ENCODE results near the gene EXOC3L2. TPM values are rescaled to one million over a fixed set of nuclear protein-coding genes. Genes with fewer than 3 reads are reported as not detected.

EXOC3L2 gene
- total and polyA plus RNA-seq, 2 of the 8 experiments (the other 6 are each of a cell fraction or from before 2014, with no cell fraction given), result 1.4 to 1.6 TPM

GRCh38 chr19:45294291-45295029 is 49.3 kb upstream of the EXOC3L2 start:
- FAIRE-seq (no peak), DNase-seq (ENCODE audit: low read depth in 1 of 2, low spot score in 2 of 2) (no peak)
- no peak overlapping the region for H3K23ac ChIP-seq (ENCODE audit: insufficient read length)
- no peak overlapping the region for H2BK15ac ChIP-seq (ENCODE audit: low read length)
- H3K79me1 ChIP-seq (ENCODE audit: low read depth, low read length), result no peaks in the 10 kb centered on the region
- H3K4me2 ChIP-seq (ENCODE audit: insufficient read depth in 1 of 2, low read depth in 2 of 2, low read length in 2 of 2), result no peak overlapping the region
- ChIA-PET CTCF (ENCODE audit: partially characterized antibody) (interaction anchor here (1.4 to 1.7 kb wide), 3 partner anchors 10 to 94 kb away, joined by 3 to 6 read pairs (median 5); no protein-coding TSS in a partner anchor), POLR2A (ENCODE audit: partially characterized antibody) (no interaction called here)
- no peaks in the 10 kb centered on the region for H3K23me2 ChIP-seq (ENCODE audit: low read depth, low read length)
- 90% methylated on average over 12 of the region's 12 CpGs; no CpG with 5 or more reads in 1 of the 2 experiments for WGBS, 2 experiments (ENCODE audit: extremely low coverage in 1 of 2, insufficient coverage in 1 of 2, insufficient read length in 1 of 2, insufficient replicate concordance in 2 of 2, low coverage in 1 of 2, low lambda C conversion rate in 2 of 2, missing lambda C conversion rate in 1 of 2)
- no peak overlapping the region for H3K27ac ChIP-seq (ENCODE audit: low read depth, low read length)
- H3K18ac ChIP-seq (ENCODE audit: extremely low read depth, low read length), result no peak overlapping the region
- no peak overlapping the region for H2BK12ac ChIP-seq (ENCODE audit: low read depth, low read length)
- H3K9me3 ChIP-seq (ENCODE audit: insufficient read depth in 2 of 2, low read depth in 1 of 2, low read length in 1 of 2), result no peaks in the 10 kb centered on the region
- H2AK5ac ChIP-seq (ENCODE audit: low read depth, low read length), result no peak overlapping the region
- H3K56ac ChIP-seq (replicated peaks; ENCODE audit: insufficient read length, low read depth, low read length), result no peak overlapping the region
- no peak overlapping the region for H2BK120ac ChIP-seq (replicated peaks; ENCODE audit: low read depth, low read length)
- no peak overlapping the region for H4K5ac ChIP-seq (ENCODE audit: insufficient read length, low read depth, low read length)
- H3K9ac ChIP-seq (replicated peaks in 1 of 4; ENCODE audit: extremely low read depth in 1 of 4, low read depth in 3 of 4, low read length in 3 of 4), result no peak overlapping the region; a peak in 1 of 7 replicates
- H3K79me2 ChIP-seq (ENCODE audit: control insufficient read depth in 1 of 2, insufficient read depth in 2 of 2, low read length in 2 of 2), result no peaks in the 10 kb centered on the region
- H4K20me1 ChIP-seq (replicated peaks in 1 of 2; ENCODE audit: control insufficient read depth in 1 of 2, insufficient read depth in 2 of 2, low read length in 2 of 2), result peaks cover 0 to 6% of the 10 kb centered on the region in 2 experiments
- no peaks in the 10 kb centered on the region for H3K4me1 ChIP-seq (replicated peaks in 1 of 4; ENCODE audit: control insufficient read depth in 3 of 4, insufficient read depth in 4 of 4, low read length in 3 of 4)
- H3K14ac ChIP-seq (ENCODE audit: insufficient read length), result no peak overlapping the region
- H3K4ac ChIP-seq (replicated peaks; ENCODE audit: insufficient read length, low read depth, low read length), result no peak overlapping the region
- no peak overlapping the region for H4K8ac ChIP-seq (ENCODE audit: extremely low read depth, insufficient read depth, low read length)
- no peak overlapping the region for H2BK20ac ChIP-seq (ENCODE audit: low read length)
- no peaks in the 10 kb centered on the region; a peak in 1 of 7 replicates for H3K27me3 ChIP-seq (replicated peaks in 1 of 4; ENCODE audit: control insufficient read depth in 3 of 4, extremely low read depth in 1 of 4, insufficient read depth in 3 of 4, low read length in 3 of 4)
- H3K4me3 ChIP-seq (ENCODE audit: extremely low read depth in 1 of 4, insufficient read depth in 2 of 4, low read depth in 3 of 4, low read length in 4 of 4), result no peak overlapping the region
- no peak overlapping the region for H4K91ac ChIP-seq (replicated peaks; ENCODE audit: insufficient read length, low read length)
- peaks cover 0 to 4% (median 1%) of the 10 kb centered on the region in 4 experiments; a peak in 4 of 8 replicates for H3K36me3 ChIP-seq (ENCODE audit: control insufficient read depth in 2 of 4, insufficient read depth in 4 of 4, low read length in 3 of 4)
- no peak overlapping the region for H2BK5ac ChIP-seq (ENCODE audit: low read depth, low read length)
- no peak overlapping the region for H2AFZ ChIP-seq (ENCODE audit: low read length)
- no peak for TF ChIP-seq SP4 (IDR thresholded peaks at IDR 0.05; ENCODE audit: low read length)
- TF ChIP-seq SUZ12 (IDR thresholded peaks at IDR 0.05; ENCODE audit: low read length), result no peak
- TF ChIP-seq ATF2 (IDR thresholded peaks at IDR 0.05; ENCODE audit: low read length), result no peak
- TF ChIP-seq NANOG (IDR thresholded peaks at IDR 0.05; ENCODE audit: insufficient read depth, low read depth, low read length, poor library complexity, severe bottlenecking), result no peak
- TF ChIP-seq KDM4A (IDR thresholded peaks at IDR 0.05; ENCODE audit: low read depth, low read length, severe bottlenecking), result no peak
- TF ChIP-seq SRF (IDR thresholded peaks at IDR 0.05; ENCODE audit: low read depth, low read length), result no peak
- no peak for TF ChIP-seq SP1 (IDR thresholded peaks at IDR 0.05; ENCODE audit: low read depth, low read length)
- TF ChIP-seq BACH1 (IDR thresholded peaks at IDR 0.05; ENCODE audit: low read length), result no peak
- no peak for TF ChIP-seq CBX8 (IDR thresholded peaks at IDR 0.05; ENCODE audit: borderline replicate concordance, low read depth, low read length)
- no peak for TF ChIP-seq E2F6 (IDR thresholded peaks at IDR 0.05)
- TF ChIP-seq EGR1 (IDR thresholded peaks at IDR 0.05; ENCODE audit: borderline replicate concordance, low read depth, low read length), result no peak

Measured in H1 (cell line).